Stimulated activated CD8-positive, alpha-beta memory T cell treated with anti-CD3 and anti-CD28 coated beads, Interleukin-15, amount 100 ng/mL, for 4 hours (primary cell): ENCODE data around the gene TCF25.
A peak's percentile ranks its signal among the peaks of the same experiment; 100 is the strongest.
"Not testable (repeated sequence)": the region's sequence is repeated elsewhere in the genome, so short reads cannot be mapped to it uniquely, and the experiment has no call there.

ENCODE experiments used
- DNase-seq, 2 donors: peaks; one replicate each; pipeline ENCODE4 v3.0.0-alpha.2; 2020; ENCODE audit warnings: low read depth in 2 of 2

Gene TCF25, protein sequence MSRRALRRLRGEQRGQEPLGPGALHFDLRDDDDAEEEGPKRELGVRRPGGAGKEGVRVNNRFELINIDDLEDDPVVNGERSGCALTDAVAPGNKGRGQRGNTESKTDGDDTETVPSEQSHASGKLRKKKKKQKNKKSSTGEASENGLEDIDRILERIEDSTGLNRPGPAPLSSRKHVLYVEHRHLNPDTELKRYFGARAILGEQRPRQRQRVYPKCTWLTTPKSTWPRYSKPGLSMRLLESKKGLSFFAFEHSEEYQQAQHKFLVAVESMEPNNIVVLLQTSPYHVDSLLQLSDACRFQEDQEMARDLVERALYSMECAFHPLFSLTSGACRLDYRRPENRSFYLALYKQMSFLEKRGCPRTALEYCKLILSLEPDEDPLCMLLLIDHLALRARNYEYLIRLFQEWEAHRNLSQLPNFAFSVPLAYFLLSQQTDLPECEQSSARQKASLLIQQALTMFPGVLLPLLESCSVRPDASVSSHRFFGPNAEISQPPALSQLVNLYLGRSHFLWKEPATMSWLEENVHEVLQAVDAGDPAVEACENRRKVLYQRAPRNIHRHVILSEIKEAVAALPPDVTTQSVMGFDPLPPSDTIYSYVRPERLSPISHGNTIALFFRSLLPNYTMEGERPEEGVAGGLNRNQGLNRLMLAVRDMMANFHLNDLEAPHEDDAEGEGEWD

DNA sequence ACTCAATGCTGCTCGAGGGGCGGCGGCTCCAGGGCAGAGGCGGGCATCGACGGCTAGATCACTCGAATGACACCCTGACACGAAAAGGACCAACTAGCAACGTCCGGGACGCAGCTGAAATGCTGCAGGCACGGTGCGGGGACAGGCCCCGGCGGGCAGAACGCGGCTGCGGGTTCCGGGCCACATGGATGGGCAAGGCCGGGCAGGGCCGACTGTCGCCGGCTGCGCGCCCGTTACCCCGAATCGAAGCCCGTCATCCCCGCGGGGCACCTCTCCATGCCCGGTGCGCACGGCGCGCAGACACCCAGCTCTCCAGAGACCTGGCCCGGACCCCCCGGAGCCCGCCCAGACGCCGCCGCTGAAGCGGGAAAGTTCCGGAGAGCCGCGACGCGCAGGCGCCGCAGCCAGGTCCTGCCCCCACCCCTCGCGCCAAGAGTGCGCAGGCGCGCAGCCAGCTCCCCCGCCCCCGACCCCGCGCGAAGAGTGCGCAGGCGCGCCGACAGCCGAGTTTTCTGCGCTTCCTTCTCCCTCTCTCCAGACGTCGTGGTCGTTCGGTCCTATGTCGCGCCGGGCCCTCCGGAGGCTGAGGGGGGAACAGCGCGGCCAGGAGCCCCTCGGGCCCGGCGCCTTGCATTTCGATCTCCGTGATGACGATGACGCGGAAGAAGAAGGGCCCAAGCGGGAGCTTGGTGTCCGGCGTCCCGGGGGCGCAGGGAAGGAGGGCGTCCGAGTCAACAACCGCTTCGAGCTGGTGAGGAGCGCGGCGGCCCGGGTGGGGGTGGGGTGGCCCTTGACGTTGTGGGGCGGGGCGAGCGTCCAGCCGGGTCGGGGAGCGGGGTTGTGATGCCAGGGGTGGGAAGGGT lies at the start of gene TCF25:
TCF25 (plus strand) TSS at position 484 of the 863 bp plus-strand sequence; CDS start at position 560, 76 bp downstream.
- DNase-seq: peak; percentile 70 to 74

GRCh38 chr16:89823824-89824148 lies 49.6 kb upstream of the TCF25 start:
- DNase-seq: not testable (repeated sequence)

DNA sequence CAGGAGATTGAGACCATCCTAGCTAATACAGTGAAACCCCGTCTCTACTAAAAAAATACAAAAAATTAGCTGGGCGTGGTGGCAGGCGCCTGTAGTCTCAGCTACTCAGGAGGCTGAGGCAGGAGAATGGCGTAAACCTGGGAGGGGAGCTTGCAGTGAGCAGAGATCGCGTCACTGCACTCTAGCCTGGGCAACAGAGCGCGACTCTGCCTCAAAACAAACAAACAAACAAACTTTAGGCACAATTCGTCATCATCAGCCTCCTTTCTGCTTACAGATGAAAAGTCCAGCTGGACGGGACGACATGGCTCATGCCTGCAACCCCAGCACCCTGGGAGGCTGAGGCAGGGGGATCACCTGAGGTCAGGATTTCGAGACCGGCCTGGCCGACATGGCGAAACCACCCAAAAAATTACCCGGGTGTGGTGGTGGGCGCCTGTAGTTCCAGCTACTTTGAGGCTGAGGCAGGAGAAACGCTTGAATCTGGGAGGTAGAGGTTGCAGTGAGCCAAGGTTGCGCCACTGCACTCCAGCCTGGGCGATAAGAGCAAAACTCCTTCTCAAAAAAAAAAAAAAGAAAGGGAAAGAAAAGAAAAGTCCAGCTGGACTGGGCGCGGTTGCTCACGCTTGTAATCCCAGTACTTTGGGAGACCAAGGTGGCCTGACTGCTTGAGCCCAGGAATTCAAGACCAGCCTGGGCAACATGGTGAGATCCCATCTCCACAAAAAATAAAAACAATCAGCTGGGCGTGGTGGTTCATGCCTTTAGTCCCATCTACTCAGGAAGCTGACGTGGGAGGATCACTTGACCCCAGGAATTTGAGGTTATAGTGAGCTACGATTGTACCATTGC lies 46.6 kb upstream of the TCF25 start:
- no peak for DNase-seq

DNA sequence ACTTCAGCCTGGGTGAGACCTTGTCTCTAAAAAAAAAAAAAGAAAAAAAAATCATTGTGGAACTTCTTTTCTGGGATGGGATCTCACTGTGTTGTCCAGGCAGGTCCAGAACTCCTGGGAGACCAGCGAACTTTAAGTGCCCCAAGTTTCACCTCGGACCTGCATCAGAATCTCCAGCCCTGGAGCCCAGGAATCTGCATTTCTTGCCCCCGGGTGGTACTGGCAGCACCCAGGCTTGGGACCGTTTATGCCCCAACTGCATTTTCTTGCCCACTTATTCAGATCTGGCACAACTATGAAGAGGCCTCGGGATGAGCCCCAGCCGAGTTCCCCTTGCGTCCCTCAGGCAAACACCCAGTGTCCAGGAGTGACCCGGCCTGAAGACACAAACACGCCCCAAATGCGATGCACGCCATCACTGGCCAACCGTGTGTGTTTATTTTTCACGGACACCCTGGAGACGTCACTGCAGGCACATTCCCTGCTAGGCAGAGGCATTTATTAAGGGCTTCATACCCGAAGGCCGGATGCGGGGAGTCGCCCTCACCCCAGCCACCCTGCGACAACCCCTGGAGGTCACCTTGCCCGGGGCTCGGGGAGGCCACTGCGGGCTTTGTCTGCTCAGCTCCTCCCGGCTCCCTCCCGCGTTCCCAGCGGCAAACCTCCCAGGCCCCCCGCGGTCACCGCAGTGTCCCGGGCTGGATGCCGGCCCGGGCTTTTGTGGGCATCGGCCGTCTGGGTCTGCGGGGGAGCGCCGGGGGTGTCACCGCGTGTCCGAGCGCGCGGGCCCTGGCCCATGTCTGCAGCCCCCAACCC lies 45.8 kb upstream of the TCF25 start:
- no peak for DNase-seq

DNA sequence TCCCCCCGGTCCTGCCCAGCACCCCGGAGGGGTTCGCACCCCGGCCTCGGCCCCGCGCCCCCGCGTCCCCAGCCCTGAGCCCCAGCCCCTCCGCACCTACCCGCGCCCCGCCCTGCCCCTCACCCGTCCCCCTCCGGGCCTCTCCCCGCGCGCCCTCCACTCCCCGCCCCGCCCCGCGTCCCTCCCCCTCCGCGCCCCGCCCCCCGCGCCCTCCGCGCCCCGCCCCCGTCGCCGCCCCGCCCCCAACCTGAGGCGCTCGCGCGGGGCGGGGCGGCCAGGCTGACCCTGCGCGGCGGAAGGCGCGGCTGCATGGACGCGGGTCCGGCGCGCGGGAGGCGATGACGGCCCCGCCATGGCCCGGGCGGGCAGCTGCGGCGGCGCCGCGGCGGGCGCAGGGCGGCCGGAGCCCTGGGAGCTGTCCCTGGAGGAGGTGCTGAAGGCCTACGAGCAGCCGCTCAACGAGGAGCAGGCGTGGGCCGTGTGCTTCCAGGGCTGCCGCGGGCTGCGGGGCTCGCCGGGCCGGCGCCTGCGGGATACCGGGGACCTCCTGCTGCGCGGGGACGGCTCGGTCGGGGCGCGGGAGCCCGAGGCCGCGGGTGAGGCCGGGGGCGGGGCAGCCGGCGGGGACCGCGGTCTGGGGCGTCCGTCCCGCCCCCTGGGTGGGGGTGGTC lies 45.1 kb upstream of the TCF25 start, which contains the start of gene SPIRE2:
SPIRE2 (plus strand) TSS at position 277 of the 671 bp plus-strand sequence; CDS start at position 353, 76 bp downstream.
- DNase-seq: peak; percentile 24 to 40

GRCh38 chr16:89828870-89829629 lies 44.3 kb upstream of the TCF25 start:
- DNase-seq: no peak

GRCh38 chr16:89829630-89830437 lies 43.6 kb upstream of the TCF25 start:
- no peak for DNase-seq

- no peak for DNase-seq
Observed at GRCh38 chr16:89831810-89832328, 41.5 kb upstream of the TCF25 start.

GRCh38 chr16:89833664-89834363 lies 39.6 kb upstream of the TCF25 start:
- not testable (repeated sequence) for DNase-seq

- DNase-seq: not testable (repeated sequence)
Observed at GRCh38 chr16:89834813-89835363, 38.5 kb upstream of the TCF25 start.

GRCh38 chr16:89836484-89836883 lies 36.9 kb upstream of the TCF25 start:
- not testable (repeated sequence) for DNase-seq

GRCh38 chr16:89837014-89837546 lies 36.3 kb upstream of the TCF25 start:
- DNase-seq: no peak

DNA sequence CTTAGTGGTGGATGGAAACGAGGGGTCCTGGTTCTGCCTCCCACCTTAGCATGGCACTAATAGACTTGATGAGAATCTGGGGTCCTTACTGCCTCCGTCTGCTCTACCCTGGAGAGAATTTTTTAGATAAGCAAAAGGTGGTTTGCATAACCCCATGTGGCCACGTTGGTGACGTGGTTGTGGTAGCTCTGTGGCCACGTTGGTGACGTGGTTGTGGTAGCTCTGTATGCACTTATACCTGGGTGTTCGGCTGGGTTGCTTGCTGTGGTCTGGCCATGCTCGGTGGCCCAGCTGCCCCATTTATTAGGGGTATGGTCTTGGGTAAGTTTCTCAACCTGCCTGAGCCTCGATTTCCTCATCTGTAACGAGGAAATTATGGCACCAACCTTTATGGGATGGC lies 32.1 kb upstream of the TCF25 start:
- peak; percentile 35 to 43 for DNase-seq

GRCh38 chr16:89842471-89843408 lies 30.7 kb upstream of the TCF25 start:
- DNase-seq: no peak
